SK-N-SH treated with all-trans-retinoic acid at 6 μM for 48 hours (cell line): ENCODE results near the gene CACHD1.

Source experiments
- ATAC-seq: fragments of 200-7000 bp; cut with Tn5 transposase; 3 replicates; pipeline ENCODE4 v1.9.1; 2020; ENCODE audit warnings: mild to moderate bottlenecking, moderate library complexity
- ARNTL ChIP-seq: fragments of 450-650 bp; formaldehyde crosslinking; IDR thresholded peaks from 2 replicates; pipeline ENCODE4 v1.5.0; 2020; ENCODE audit warnings: low read depth, mild to moderate bottlenecking, moderate library complexity, borderline replicate concordance
- CREB5 ChIP-seq: fragments of 250-450 bp; sonication (Bioruptor Pico); IDR thresholded peaks from 2 replicates; pipeline ENCODE4 v1.5.1; 2020; ENCODE audit warnings: low read depth, mild to moderate bottlenecking, moderate library complexity
- CSDC2 ChIP-seq: fragments of 250-450 bp; sonication (Bioruptor Pico); IDR thresholded peaks from 2 replicates; pipeline ENCODE4 v1.5.0; 2020; ENCODE audit warnings: mild to moderate bottlenecking, moderate library complexity
- CSRNP3 ChIP-seq: fragments of 250-450 bp; sonication (Bioruptor Pico); IDR thresholded peaks from 2 replicates; pipeline ENCODE4 v1.5.1; 2021; ENCODE audit warnings: mild to moderate bottlenecking, moderate library complexity
- ESRRG ChIP-seq: fragments of 250-450 bp; sonication (Bioruptor Pico); IDR thresholded peaks from 2 replicates; pipeline ENCODE4 v1.6.1; 2021; ENCODE audit warnings: mild to moderate bottlenecking
- GLIS3 ChIP-seq: fragments of 250-450 bp; sonication (Bioruptor Pico); IDR thresholded peaks from 2 replicates; pipeline ENCODE4 v1.5.0; 2020; ENCODE audit warnings: mild to moderate bottlenecking, moderate library complexity
- OSR1 ChIP-seq: fragments of 250-450 bp; sonication (Bioruptor Pico); IDR thresholded peaks from 2 replicates; pipeline ENCODE4 v1.8.0; 2022; ENCODE audit warnings: moderate library complexity, mild to moderate bottlenecking, inconsistent platforms
- PATZ1 ChIP-seq: fragments of 250-450 bp; sonication (Bioruptor Pico); IDR thresholded peaks from 2 replicates; pipeline ENCODE4 v1.8.0; 2020; ENCODE audit warnings: mild to moderate bottlenecking, moderate library complexity, borderline replicate concordance
- POU6F1 ChIP-seq: fragments of 250-450 bp; sonication (Bioruptor Pico); IDR thresholded peaks from 2 replicates; pipeline ENCODE4 v1.8.0; 2021; ENCODE audit warnings: low read depth, mild to moderate bottlenecking, moderate library complexity, borderline replicate concordance
- PPARA ChIP-seq: fragments of 250-450 bp; sonication (Bioruptor Pico); IDR thresholded peaks from 2 replicates; pipeline ENCODE4 v1.5.0; 2020; ENCODE audit warnings: mild to moderate bottlenecking, borderline replicate concordance
- RARB ChIP-seq: fragments of 250-450 bp; sonication (Bioruptor Pico); IDR thresholded peaks from 2 replicates; pipeline ENCODE4 v1.8.0; 2021; ENCODE audit warnings: mild to moderate bottlenecking, moderate library complexity
- SNAI2 ChIP-seq: fragments of 250-450 bp; sonication (Bioruptor Pico); IDR thresholded peaks from 2 replicates; pipeline ENCODE4 v1.5.0; 2020; ENCODE audit warnings: mild to moderate bottlenecking, moderate library complexity
- TCF4 ChIP-seq: fragments of 250-450 bp; sonication (Bioruptor Pico); IDR thresholded peaks from 2 replicates; pipeline ENCODE4 v1.8.0; 2021; ENCODE audit warnings: mild to moderate bottlenecking, moderate library complexity, borderline replicate concordance
- TOX ChIP-seq: fragments of 250-450 bp; sonication (Bioruptor Pico); IDR thresholded peaks from 2 replicates; pipeline ENCODE4 v1.8.0; 2021; ENCODE audit warnings: mild to moderate bottlenecking, moderate library complexity, borderline replicate concordance
- TSHZ2 ChIP-seq: fragments of 250-450 bp; sonication (Bioruptor Pico); IDR thresholded peaks from 2 replicates; pipeline ENCODE4 v1.5.0; 2020; ENCODE audit warnings: mild to moderate bottlenecking, moderate library complexity
- ZC3H10 ChIP-seq: fragments of 250-450 bp; sonication (Bioruptor Pico); IDR thresholded peaks from 2 replicates; pipeline ENCODE4 v1.5.1; 2021; ENCODE audit warnings: mild to moderate bottlenecking, moderate library complexity
- ZFP3 ChIP-seq: fragments of 250-450 bp; sonication (Bioruptor Pico); IDR thresholded peaks from 2 replicates; pipeline ENCODE4 v1.5.0; 2020; ENCODE audit warnings: mild to moderate bottlenecking, moderate library complexity
- ZFP30 ChIP-seq: fragments of 450-650 bp; formaldehyde crosslinking; IDR thresholded peaks from 2 replicates; pipeline ENCODE4 v1.5.0; 2022; ENCODE audit warnings: mild to moderate bottlenecking, moderate library complexity
- ZNF70 ChIP-seq: fragments of 450-650 bp; formaldehyde crosslinking; IDR thresholded peaks from 2 replicates; pipeline ENCODE4 v1.5.0; 2020; ENCODE audit warnings: mild to moderate bottlenecking, moderate library complexity
- ZNF8 ChIP-seq: fragments of 450-650 bp; formaldehyde crosslinking; IDR thresholded peaks from 2 replicates; pipeline ENCODE4 v1.5.0; 2020; ENCODE audit warnings: mild to moderate bottlenecking, moderate library complexity

The CACHD1 gene

DNA sequence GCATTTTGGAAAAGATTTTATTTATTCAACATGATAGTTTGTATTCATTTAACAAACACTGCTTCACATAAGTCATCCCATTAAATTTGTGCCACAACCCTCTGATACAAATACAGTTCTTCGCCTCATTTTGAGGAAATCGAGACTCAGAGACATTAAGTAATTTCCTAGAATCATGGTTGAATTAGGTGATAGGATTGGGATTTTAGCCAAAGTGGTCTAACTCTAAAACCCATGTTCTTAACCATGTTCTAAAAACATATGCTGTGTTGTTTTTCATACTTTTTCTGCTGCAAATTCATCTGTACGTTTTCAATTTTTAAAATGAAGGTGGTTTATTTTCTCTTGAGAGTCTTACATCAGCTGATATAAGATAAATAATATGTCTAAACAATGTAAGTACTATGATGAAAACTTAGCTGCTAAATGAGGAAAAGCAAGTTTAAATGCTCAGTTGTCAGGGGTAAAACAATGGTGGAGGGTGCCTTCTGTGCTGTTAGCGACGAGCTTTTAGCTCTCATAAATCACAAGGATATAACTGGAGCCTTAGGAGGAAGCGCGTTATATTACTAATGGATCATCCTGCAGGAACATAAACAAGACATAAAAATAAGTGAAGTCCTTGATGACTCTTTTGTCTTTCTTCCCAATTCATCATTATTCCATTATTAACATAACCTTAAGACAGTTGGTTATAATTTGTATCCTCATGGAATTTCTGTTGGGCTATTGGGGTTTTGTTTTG, 97.7 kb downstream of the CACHD1 start:
- no peak for ATAC-seq
- TF ChIP-seq GLIS3 (CRISPR knock-in tag) (no peak), ZFP30 (no peak), CSDC2 (CRISPR knock-in tag) (no peak), TOX (CRISPR knock-in tag) (no peak), ARNTL (CRISPR knock-in tag) (no peak), OSR1 (CRISPR knock-in tag) (no peak), ZNF70 (CRISPR knock-in tag) (no peak), SNAI2 (CRISPR knock-in tag) (no peak), POU6F1 (CRISPR knock-in tag) (no peak), CREB5 (CRISPR knock-in tag) (no peak), PPARA (CRISPR knock-in tag) (no peak), ESRRG (CRISPR knock-in tag) (no peak), TCF4 (CRISPR knock-in tag) (no peak), ZC3H10 (no peak), RARB (CRISPR knock-in tag) (no peak), ZNF8 (CRISPR knock-in tag) (no peak), PATZ1 (CRISPR knock-in tag) (no peak), ZFP3 (CRISPR knock-in tag) (no peak)

DNA sequence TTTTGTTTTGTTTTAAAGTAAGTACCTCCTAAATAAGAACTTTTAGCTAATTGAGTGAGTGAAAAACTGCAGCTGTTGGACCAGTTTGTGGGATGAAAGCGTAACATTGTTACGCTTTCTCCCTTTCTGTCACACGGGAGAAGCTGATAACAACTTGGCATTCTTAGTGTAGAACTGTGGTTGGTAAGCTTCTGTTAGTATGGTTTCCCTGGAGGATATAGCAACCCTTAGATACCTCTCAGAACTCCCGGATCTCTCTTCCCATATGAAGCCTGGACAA, 98.2 kb downstream of the CACHD1 start:
- ATAC-seq = no peak
- no peak for TF ChIP-seq OSR1 (CRISPR knock-in tag)
- TF ChIP-seq SNAI2 (CRISPR knock-in tag) = no peak
- no peak for TF ChIP-seq TCF4 (CRISPR knock-in tag)
- TF ChIP-seq RARB (CRISPR knock-in tag) = no peak
- TF ChIP-seq CREB5 (CRISPR knock-in tag) = no peak
- no peak for TF ChIP-seq CSDC2 (CRISPR knock-in tag)
- no peak for TF ChIP-seq PPARA (CRISPR knock-in tag)
- TF ChIP-seq ZFP30 = no peak
- TF ChIP-seq ZFP3 (CRISPR knock-in tag) = no peak
- no peak for TF ChIP-seq PATZ1 (CRISPR knock-in tag)
- TF ChIP-seq CSRNP3 (CRISPR knock-in tag) = no peak
- TF ChIP-seq TSHZ2 (CRISPR knock-in tag) = no peak
- no peak for TF ChIP-seq GLIS3 (CRISPR knock-in tag)
